Activated T-helper 17 cell treated with anti-CD3 and anti-CD28 coated beads, Interleukin-2, amount 50 U/mL, for 72 hours (primary cell): ENCODE measurements around the gene CEACAM4. TPM values are rescaled to one million over a fixed set of nuclear protein-coding genes. Genes with fewer than 3 reads are reported as not detected.
"Not testable (repeated sequence)": the region's sequence is repeated elsewhere in the genome, so short reads cannot be mapped to it uniquely, and the experiment has no call there.

ENCODE experiments used
- ATAC-seq: fragments of 150-1000 bp; cut with Tn5 transposase; replicated peaks from 2 replicates; pipeline ENCODE4 v1.10.0; 2021; ENCODE audit warnings: mild to moderate bottlenecking, moderate library complexity
- H3K27ac Mint-ChIP-seq: one replicate; pipeline ENCODE4 v1.8.0; 2022; ENCODE audit warnings: mixed read lengths
- H3K27me3 Mint-ChIP-seq: one replicate; pipeline ENCODE4 v1.8.0; 2022; ENCODE audit warnings: mixed read lengths
- H3K36me3 Mint-ChIP-seq: one replicate; pipeline ENCODE4 v1.8.0; 2022; ENCODE audit warnings: low read depth, mild to moderate bottlenecking, mixed read lengths
- H3K4me1 Mint-ChIP-seq: one replicate; pipeline ENCODE4 v1.8.0; 2022; ENCODE audit warnings: mixed read lengths
- H3K4me3 Mint-ChIP-seq: one replicate; pipeline ENCODE4 v1.8.0; 2022; ENCODE audit warnings: mild to moderate bottlenecking, mixed read lengths
- H3K9me3 Mint-ChIP-seq: one replicate; pipeline ENCODE4 v1.8.0; 2022; ENCODE audit warnings: mixed read lengths
- total RNA-seq, 2 donors: library from RNA; stranded (reverse); gene quantifications; one replicate each; pipeline ENCODE4 v1.2.3, GENCODE V29; 2022

Gene CEACAM4
- total RNA-seq, result not detected

DNA sequence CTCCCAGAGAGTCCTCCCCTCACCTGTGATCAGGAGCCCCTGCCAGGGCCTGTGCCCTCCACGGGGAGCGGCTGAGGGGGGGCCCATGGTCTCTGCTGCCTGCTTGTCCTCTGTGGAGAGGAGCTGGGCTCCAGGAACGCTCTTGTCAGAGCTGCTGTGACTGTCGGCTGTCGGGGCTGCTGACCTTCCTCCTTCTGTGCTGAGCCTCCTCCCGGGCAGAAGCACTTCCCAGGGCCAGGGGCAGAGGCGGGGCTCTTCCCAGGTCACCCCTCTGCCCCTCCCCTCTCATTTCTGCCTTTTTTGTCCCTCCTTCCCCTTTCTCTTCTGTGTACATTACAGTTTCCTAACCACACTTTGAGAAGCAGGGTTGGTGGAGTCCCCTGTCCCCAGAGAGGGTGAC is at the start of gene CEACAM4:
CEACAM4 (minus strand) TSS at position 198 of the 400 bp plus-strand sequence; CDS start at position 87, 111 bp downstream.
- Mint-ChIP-seq H3K4me3 (no peak within 1 kb of the TSS), H3K9me3 (peaks cover 5% of the 10 kb centered on the region), H3K36me3 (no peaks in the 10 kb centered on the region), H3K27me3 (peaks cover 23% of the 10 kb centered on the region), H3K27ac (no peak within 1 kb of the TSS), H3K4me1 (no peaks in the 10 kb centered on the region)
- no peak for ATAC-seq

GRCh38 chr19:41671486-41671885 is 44.6 kb upstream of the CEACAM4 start:
- H3K36me3 Mint-ChIP-seq, result no peaks in the 10 kb centered on the region
- ATAC-seq, result no peak
- H3K27me3 Mint-ChIP-seq, result peaks cover 52% of the 10 kb centered on the region
- no peaks in the 10 kb centered on the region for H3K4me1 Mint-ChIP-seq
- no peak overlapping the region for H3K4me3 Mint-ChIP-seq
- H3K27ac Mint-ChIP-seq, result no peak overlapping the region
- H3K9me3 Mint-ChIP-seq, result peaks cover 4% of the 10 kb centered on the region

GRCh38 chr19:41670755-41671154 is 43.9 kb upstream of the CEACAM4 start:
- Mint-ChIP-seq H3K4me1 (no peaks in the 10 kb centered on the region), H3K27me3 (peaks cover 51% of the 10 kb centered on the region), H3K36me3 (no peaks in the 10 kb centered on the region), H3K4me3 (no peak overlapping the region), H3K9me3 (peaks cover 4% of the 10 kb centered on the region), H3K27ac (no peak overlapping the region)
- ATAC-seq, result no peak

- no peak overlapping the region for H3K4me3 Mint-ChIP-seq
- no peak overlapping the region for H3K27ac Mint-ChIP-seq
- H3K36me3 Mint-ChIP-seq, result no peaks in the 10 kb centered on the region
- no peak for ATAC-seq
- no peaks in the 10 kb centered on the region for H3K4me1 Mint-ChIP-seq
- H3K27me3 Mint-ChIP-seq, result peaks cover 44% of the 10 kb centered on the region
- peaks cover 10% of the 10 kb centered on the region for H3K9me3 Mint-ChIP-seq
These were observed 41.4 kb upstream of the CEACAM4 start for GRCh38 chr19:41668315-41668714.

DNA sequence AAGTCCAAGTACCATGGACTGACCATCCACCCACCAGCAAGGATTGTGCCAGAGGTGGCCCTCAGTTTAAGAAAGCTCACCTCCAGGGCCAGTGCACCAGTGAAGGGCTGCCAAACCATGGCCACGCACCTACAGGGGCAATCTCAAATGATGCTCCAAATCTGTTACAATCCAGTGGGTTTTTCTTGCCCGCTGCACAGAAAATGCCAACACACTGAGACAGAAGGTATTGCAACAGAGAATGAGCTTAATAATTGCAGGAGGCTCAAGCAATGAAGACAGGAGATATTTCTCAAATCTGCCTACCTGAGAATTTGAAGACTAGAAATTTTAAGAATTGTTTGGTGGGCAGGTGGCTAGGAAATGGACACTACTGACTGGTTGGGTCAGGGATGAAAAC is 39.2 kb upstream of the CEACAM4 start:
- Mint-ChIP-seq H3K4me1 (no peaks in the 10 kb centered on the region), H3K27ac (no peak overlapping the region), H3K27me3 (peaks cover 30% of the 10 kb centered on the region), H3K9me3 (peaks cover 14% of the 10 kb centered on the region), H3K4me3 (no peak overlapping the region), H3K36me3 (no peaks in the 10 kb centered on the region)
- no peak for ATAC-seq

DNA sequence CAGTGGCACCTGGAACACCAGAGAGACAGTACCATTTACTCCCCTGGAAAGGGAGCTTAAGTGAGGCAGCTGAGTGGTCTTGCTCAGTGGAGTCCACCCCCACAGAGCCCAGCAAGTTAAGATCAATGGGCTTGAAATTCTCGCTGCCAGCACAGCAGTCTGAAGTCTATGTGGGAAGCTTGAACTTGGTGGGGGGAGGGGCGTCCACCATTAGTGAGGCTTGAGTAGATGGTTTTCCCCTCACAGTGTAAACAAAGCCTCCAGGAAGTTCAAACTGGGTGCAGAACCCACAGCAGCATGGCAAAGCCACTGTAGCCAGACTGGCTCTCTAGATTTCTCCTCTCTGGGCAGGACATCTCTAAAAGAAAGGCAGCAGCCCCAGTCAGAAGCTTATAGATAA is 30.3 kb upstream of the CEACAM4 start:
- Mint-ChIP-seq H3K4me3 (peak overlapping the region; percentile 26), H3K27me3 (peaks cover 9% of the 10 kb centered on the region), H3K36me3 (no peaks in the 10 kb centered on the region), H3K4me1 (peaks cover 6% of the 10 kb centered on the region), H3K27ac (peak overlapping the region; percentile 53), H3K9me3 (peaks cover 13% of the 10 kb centered on the region)
- ATAC-seq, result peak; percentile 37

DNA sequence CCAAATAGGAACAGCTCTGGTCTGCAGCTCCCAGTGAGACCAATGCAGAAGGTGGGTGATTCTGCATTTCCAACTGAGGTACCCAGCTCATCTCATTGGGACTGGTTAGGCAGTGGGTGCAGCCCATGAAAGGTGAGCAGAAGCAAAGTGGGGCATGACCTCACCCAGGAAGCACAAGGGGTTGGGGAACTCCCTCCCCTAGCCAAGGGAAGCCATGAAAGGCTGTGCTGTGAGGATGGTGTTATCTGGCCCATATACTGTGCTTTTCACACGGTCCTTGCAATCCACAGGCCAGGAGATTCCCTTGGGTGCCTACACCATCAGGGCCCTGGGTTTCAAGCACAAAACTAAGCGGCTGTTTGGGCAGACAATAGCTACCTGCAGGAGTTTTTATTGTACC is 29.9 kb upstream of the CEACAM4 start:
- H3K4me1 Mint-ChIP-seq, H3K27me3 Mint-ChIP-seq, H3K36me3 Mint-ChIP-seq: not testable (repeated sequence)
- H3K9me3 Mint-ChIP-seq, result peaks cover 11% of the 10 kb centered on the region
- H3K4me3 Mint-ChIP-seq, result peak overlapping the region; percentile 26
- ATAC-seq, result peak; percentile 84
- peak overlapping the region; percentile 53 for H3K27ac Mint-ChIP-seq

DNA sequence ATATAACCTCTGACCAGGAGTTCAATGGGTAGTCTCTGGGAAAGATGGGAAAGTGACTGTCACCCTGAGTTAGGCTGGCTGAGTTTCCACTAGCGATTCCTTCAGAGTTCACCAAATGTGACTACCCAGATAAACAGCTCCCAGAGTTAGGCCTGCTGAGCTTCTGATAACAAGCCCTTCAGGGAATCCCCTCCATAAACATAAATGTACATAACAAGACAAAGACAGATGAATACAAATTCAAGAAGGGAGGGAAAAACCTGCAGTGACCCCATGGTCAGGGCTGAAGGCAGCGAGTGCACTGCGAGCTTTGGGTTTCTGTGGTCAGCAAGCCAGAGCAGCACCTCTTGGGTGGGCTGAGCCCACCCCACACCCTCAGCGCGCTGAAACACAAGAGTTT is 25.4 kb upstream of the CEACAM4 start:
- ATAC-seq, result no peak
- Mint-ChIP-seq H3K27me3 (peaks cover 14% of the 10 kb centered on the region), H3K36me3 (no peaks in the 10 kb centered on the region), H3K27ac (no peak overlapping the region), H3K4me3 (no peak overlapping the region), H3K4me1 (no peaks in the 10 kb centered on the region), H3K9me3 (peaks cover 9% of the 10 kb centered on the region)

GRCh38 chr19:41649827-41650226 is 23.0 kb upstream of the CEACAM4 start:
- Mint-ChIP-seq H3K27me3 (peaks cover 18% of the 10 kb centered on the region), H3K27ac (no peak overlapping the region), H3K4me1 (no peaks in the 10 kb centered on the region), H3K36me3 (no peaks in the 10 kb centered on the region), H3K4me3 (no peak overlapping the region), H3K9me3 (peaks cover 4% of the 10 kb centered on the region)
- no peak for ATAC-seq

DNA sequence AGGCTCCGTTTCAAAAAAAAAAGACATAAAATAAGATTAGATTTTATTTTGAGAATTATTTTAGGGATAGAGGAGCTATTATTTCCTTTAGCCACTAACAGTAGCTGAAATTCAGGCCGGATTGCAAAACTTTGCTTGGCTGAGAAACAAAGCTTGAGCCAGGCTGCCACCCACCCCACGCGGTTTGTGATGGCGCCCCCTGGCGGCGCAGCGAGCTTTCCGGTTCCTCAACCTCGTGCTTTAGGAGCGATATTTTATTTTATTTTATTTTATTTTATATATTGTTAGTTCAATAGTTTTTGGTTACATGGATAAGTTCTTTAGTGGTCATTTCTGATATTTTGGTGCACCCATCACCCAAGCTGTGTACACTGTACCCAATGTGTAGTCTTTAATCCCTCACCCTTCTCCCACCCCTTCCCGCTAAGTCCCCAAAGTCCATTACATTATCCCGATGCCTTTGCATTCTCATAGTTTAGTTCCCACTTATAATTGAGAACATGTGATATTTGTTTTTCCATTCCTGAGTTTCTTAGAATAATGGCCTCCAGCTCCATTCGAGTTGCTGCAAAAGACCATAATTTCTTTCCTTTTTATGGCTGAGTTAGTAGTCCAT is 19.8 kb upstream of the CEACAM4 start:
- peak; percentile 32 for ATAC-seq
- no peak overlapping the region for H3K4me3 Mint-ChIP-seq

GRCh38 chr19:41641879-41642485 is 15.1 kb upstream of the CEACAM4 start:
- Mint-ChIP-seq H3K4me3 (no peak overlapping the region), H3K4me1 (no peaks in the 10 kb centered on the region), H3K36me3 (no peaks in the 10 kb centered on the region), H3K9me3 (no peaks in the 10 kb centered on the region), H3K27me3 (peaks cover 7% of the 10 kb centered on the region), H3K27ac (no peak overlapping the region)
- ATAC-seq, result peak; percentile 82

More for the DNA sequence above, 19.8 kb upstream of the CEACAM4 start:
- no peaks in the 10 kb centered on the region for H3K36me3 Mint-ChIP-seq
- no peaks in the 10 kb centered on the region for H3K4me1 Mint-ChIP-seq
- H3K9me3 Mint-ChIP-seq, result no peaks in the 10 kb centered on the region
- H3K27ac Mint-ChIP-seq, result no peak overlapping the region
- peaks cover 18% of the 10 kb centered on the region for H3K27me3 Mint-ChIP-seq

GRCh38 chr19:41638641-41639081 is 11.8 kb upstream of the CEACAM4 start:
- Mint-ChIP-seq H3K27me3 (peaks cover 31% of the 10 kb centered on the region), H3K9me3 (no peaks in the 10 kb centered on the region), H3K4me3 (no peak overlapping the region), H3K36me3 (no peaks in the 10 kb centered on the region), H3K4me1 (no peaks in the 10 kb centered on the region), H3K27ac (no peak overlapping the region)
- no peak for ATAC-seq

GRCh38 chr19:41637484-41637883 is 10.6 kb upstream of the CEACAM4 start:
- Mint-ChIP-seq H3K9me3 (no peaks in the 10 kb centered on the region), H3K36me3 (no peaks in the 10 kb centered on the region), H3K4me1 (no peaks in the 10 kb centered on the region), H3K27me3 (peaks cover 34% of the 10 kb centered on the region), H3K27ac (no peak overlapping the region), H3K4me3 (no peak overlapping the region)
- ATAC-seq, result no peak

GRCh38 chr19:41627966-41628675 is 1.2 kb upstream of the CEACAM4 start:
- Mint-ChIP-seq H3K27me3 (peaks cover 26% of the 10 kb centered on the region), H3K27ac (no peak overlapping the region), H3K4me1 (no peaks in the 10 kb centered on the region), H3K36me3 (no peaks in the 10 kb centered on the region), H3K9me3 (peaks cover 5% of the 10 kb centered on the region), H3K4me3 (no peak overlapping the region)
- no peak for ATAC-seq

GRCh38 chr19:41626278-41626677 is 596 bp downstream of the CEACAM4 start:
- Mint-ChIP-seq H3K4me1 (no peaks in the 10 kb centered on the region), H3K9me3 (peaks cover 5% of the 10 kb centered on the region), H3K27me3 (peaks cover 20% of the 10 kb centered on the region), H3K36me3 (no peaks in the 10 kb centered on the region), H3K4me3 (no peak overlapping the region), H3K27ac (no peak overlapping the region)
- ATAC-seq, result no peak
